CD4-positive, alpha-beta T cell treated with Interleukin-4 for 1 hour (primary cell): Measurements from ENCODE around the gene HOXC6.

Experiments used
- DNase-seq, 2 donors: peaks; one replicate each; pipeline ENCODE4 v3.0.0-alpha.2; 2020 to 2022

HOXC6 gene

DNA sequence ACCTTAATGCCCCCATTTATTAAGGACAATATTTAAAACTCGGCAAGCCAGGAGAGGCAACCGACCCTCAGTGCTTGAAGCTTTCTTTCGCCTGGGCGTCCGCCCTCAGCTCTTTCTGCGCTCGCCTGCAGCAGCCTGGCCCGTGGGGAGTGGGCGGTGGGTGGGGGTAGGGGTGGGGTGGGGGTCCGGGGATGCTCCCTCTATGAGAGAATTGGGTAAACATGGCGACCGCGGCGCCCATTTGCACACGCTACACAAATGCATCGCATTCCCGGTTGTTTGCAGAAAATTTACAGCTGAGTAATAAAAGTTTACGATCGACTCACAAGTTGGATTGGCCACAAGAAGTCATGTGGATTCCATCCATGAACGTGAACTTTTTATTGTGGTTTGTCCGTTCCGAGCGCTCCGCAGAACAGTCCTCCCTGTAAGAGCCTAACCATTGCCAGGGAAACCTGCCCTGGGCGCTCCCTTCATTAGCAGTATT, 11.7 kb upstream of the HOXC6 start:
- DNase-seq = no peak

DNA sequence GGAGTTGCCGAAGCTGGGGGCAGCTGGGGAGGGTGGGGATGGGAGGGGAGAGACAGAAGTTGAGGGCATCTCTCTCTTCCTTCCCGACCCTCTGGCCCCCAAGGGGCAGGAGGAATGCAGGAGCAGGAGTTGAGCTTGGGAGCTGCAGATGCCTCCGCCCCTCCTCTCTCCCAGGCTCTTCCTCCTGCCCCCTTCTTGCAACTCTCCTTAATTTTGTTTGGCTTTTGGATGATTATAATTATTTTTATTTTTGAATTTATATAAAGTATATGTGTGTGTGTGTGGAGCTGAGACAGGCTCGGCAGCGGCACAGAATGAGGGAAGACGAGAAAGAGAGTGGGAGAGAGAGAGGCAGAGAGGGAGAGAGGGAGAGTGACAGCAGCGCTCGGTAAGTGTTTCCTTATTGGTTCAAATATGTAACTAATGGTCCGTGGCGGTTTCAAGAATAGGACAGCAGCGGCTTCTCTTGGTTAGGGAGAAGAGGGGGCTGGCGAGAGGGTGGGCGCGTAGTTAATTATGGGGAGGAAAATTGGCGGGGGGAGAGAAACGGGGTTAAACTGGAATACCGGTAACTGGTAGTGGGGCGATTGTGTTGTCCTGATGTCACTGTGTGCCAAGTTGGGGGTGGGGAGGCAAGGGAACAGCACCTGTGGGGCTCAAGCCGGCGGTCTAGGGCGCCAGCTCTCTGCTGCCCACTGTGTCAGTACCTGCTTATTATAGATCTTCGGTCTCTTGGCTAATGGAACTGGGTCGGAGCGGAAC, 11.0 kb upstream of the HOXC6 start:
- DNase-seq = no peak

DNA sequence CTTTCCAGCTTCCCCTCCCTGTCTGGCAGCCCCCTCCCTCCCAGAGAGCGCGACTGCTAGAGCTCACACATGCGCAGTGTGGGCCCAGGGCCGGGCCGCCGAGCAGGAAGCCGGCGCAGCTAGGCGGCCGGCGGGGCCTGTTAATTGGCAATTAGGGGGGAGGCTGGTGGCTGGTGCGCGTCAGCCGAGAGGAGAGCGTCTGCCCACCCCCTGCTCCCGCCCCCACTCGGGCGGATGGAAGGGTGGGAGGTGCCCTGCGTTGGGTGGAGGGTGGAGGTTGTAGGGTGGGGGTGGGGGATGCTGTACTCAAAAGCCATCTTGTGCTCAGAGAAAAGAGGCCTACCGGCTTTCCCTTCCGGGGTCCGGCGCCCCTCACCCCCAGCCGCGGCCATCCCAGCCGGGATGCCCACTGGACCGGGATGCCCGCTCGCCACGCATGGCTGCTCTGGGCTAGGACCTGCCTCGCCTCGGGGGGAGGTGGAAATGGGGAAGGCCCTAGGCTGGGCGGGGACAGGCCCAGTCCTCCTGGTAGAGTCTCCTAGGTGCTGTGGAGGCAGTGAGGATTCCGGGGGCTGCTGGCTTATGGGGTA, 10.3 kb upstream of the HOXC6 start:
- DNase-seq = peak; percentile 83 to 86

DNA sequence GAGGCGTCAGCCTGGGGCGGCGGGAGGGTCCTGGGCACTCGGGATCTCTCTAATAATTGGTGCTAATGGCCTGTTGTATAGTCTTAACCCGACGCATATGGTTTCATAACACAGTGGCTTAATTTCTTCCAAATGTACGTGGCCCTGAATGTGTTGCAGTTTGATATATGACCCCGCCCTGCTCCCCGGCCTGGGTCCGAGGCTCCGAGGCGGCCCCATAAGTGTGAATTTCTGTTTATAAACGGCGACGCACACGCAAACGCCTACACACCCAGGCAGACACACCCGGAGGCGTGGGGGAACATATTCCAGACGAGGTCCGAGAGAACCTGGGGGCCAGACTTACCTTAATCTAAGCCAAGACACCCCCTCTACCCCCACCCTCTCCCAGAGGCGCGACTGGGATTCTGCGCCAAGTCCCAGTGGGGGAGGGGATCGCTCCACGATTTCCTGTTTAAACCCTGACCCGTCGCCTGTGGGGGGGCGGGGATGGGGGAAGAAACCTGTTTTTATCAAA, 9.7 kb upstream of the HOXC6 start:
- no peak for DNase-seq

DNA sequence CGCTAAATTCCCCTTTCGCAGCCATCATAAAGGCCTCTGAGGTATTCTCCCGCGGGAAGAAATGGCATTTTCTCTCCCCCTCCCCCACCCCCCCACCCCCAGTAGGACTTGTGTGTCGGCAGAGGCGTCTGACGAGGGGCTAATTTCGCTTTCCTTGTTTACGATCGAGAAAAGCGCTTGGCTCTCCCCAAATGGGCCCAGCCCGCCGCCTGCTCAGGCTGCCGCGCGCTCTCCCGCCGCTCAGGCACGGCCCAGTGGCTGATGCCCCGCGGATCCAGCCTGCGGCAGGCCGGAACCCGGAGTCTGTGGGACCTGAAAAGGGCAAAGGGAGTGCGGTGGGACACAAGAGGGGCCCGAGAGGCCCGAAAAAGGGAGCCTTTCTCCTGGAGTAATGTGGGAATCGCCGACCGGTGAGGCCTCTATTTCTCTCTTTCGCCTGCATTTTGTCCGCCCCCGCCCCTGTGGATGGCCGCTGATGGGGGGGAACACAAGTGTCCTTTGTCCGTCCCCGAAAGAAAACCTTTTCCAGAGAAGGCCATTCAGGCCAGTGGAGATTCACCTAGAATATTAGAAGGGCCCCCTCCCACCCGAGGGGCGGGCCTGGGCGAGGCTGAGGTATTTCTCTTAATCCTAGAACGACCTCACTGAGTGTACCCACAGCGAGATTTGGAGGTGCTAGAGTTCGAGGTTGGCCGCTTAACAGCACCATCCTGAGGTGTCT, 9.0 kb upstream of the HOXC6 start:
- DNase-seq = no peak

DNA sequence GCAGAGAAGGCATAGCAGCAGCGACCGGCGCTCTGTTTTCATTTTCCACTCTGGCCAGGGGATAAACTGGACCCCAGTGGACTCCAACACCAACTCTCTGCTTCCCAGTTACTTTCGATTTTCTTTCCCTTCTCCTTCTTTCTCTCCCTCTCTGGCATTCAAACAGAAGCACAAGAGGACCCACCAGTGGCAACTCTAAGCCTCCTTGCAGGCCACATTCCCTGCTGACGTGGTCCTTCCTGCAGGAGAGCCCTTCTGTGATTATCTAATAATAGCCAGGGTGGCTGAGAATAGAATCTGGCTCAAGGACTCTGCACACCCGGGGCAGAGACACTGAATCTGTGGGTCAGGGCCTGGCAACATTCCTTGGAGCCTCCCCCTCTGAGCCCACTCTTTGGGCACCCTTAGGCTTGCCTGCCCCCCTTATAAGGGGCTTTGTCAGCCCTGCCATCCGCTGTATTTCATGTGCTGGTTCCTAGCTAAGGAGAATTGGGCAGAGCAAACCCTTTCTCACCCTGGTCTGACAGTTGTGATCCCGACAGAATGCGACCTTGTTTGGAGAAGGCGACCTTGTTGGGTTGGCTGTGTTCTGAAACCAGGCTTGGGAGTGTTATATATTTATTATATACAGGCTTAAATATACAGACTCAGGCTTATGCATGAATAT, 8.2 kb upstream of the HOXC6 start:
- DNase-seq = no peak

DNA sequence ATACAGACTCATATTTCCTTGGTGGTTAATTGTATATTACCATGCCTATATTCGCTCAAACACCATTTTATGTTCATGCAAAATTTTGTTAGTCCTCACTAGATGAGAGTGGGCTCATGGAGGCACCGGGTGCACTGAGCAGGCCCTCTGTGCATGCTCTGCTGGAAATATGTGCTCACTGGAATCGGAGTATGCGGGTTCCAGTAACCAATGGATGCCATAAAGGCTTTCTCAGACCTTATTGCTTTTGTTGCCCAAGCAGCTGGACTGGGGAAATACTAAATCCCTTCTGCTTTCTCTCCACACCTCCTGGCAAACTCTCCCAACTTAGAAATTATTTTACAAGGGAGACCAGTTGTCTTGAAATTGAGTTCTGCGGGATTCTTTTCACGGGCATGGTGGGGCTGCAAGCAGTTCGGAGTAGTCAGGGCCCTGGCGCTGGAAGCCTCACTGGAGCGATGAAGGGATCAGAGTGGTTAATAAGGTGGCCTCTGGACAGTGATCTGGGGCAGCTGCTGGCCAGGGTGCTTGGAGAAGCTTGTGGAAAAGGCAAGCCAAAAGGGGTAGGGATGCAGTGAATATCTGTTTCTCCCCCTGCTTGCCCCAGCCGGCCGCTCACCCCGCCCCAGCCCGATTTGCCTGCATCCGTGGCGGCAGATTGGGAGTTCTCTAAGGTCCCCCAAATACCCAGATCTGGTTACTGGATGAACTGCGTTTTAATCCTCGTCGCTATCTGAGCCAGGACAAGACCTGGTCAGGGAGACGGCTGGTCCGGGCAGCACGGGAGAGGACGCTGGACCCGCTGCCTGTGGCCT, 7.4 kb upstream of the HOXC6 start:
- no peak for DNase-seq

DNA sequence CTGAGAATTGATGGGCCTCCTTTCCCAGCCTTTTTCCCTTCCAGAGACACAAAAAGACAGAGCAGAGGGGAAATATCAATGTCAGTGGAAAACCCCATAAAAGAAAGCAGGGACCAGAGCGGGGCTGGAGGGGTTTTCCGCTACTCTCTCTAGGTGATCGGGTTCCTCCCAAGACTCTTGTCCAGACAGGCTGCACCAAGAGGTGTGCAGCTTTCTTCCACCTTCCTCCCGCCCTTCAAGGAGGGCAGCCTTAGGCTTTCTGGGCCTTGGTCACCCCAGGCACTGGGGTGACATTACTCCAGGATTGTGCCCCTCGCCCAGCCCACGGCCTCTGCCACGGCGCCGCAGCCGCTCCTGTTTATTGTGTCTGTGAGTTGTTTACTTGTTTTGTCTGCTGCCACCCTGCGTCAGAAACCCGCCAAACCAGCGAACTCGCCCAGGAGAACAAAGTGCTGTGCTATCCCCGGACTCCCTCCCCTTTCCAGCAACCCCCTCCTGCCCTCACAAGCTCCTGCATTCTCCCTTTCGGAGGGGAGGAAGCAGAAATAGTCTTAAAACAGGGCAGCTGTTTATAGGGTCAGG, 6.7 kb upstream of the HOXC6 start:
- DNase-seq = no peak

DNA sequence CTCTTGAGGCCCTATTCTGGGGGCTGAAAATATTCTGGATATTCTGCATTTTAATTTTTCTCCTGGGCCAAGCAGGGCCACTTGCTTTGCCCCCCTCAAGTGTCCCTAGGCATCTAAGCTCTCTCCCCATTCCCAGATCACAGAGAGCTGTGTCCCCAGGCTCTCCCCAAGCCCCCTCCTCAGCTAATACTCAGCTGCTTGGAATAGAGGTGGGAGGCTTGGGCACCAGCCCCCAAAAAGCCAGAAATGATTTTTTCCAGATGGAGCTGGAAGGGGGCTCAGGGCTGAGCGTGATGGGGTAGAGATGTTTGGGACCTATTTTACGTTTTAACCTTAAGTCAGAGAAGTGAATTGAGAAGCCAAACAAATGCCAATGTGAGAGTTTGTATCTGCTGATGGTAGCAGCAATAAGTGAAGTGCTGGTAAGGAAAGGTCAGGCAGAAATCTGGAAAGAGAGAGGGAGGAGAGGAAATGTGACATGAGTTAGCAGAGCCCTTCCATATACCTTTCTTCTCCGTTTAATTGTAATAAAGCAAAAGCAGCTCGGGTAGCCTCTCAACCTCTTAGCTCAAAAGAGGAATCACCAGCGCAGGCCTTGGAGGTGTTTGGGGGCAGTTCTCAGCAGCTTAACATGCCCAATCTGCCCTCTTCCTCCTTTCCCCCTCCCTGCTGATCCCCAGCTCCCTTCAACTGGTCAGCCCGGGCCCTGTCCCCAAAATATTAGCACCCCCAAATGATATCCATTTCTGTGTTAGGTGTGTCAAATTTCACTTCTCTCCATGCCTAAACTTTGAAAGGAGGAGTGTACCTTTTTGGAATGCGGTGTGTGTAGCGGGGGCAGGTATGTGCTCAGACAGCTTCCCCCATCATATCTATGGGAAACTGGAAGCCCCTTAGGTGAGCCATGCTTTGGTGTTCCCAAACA, 5.0 kb upstream of the HOXC6 start:
- DNase-seq = no peak

DNA sequence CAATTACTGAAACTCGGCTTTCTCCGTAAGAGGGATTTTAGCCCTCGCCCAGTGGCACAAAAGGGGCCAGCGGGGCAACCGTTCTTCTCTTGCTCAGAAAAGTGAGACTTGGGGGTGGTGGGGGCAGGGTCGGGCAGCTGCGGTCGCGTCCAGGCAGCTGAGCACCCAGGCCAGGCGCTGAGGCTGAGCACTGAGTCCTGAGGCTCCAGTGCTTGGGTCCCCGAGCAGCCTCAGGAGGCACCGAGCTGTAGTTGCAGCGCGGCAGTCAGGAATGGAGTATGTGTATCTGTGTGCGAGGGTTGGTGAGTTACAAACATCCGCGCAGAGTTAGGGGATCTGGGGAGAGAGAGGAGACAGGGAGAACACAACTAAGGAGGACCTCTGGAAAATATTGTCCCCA, 4.1 kb upstream of the HOXC6 start:
- DNase-seq = no peak

DNA sequence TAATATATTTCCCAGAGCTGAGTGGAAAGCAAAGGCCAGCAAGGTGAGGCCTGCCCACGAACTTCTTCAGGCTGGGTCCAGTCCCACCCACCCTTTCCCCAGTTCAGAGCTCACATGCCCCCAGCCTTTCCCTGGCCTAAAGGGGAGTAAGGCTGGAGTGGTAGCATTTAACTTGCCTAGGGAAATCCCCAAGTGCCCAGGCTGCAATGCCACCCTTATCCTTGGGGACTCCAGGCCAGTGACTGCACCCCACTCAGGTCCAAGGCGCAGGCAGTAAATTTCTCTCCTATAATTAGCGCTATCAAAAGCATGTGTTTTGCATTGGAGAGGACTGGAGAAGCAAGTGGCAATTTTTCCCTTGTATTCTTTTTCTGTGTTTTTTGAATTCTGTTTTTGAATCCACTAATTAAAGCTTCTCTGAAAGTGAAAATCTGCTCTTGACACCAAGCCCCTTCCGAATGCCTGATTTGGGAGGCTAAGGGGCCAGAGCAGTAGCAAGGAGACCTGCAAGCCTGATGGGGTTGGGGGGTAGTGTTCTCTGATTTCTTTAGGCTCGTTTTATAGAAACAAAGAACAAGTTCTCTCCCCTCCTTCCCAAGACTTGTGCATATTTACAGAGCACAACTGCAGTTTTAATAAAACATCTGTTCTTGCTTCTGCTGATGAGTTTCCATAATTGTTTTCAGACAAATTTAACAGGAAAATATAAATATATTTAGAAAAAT, 3.5 kb upstream of the HOXC6 start:
- DNase-seq = no peak

DNA sequence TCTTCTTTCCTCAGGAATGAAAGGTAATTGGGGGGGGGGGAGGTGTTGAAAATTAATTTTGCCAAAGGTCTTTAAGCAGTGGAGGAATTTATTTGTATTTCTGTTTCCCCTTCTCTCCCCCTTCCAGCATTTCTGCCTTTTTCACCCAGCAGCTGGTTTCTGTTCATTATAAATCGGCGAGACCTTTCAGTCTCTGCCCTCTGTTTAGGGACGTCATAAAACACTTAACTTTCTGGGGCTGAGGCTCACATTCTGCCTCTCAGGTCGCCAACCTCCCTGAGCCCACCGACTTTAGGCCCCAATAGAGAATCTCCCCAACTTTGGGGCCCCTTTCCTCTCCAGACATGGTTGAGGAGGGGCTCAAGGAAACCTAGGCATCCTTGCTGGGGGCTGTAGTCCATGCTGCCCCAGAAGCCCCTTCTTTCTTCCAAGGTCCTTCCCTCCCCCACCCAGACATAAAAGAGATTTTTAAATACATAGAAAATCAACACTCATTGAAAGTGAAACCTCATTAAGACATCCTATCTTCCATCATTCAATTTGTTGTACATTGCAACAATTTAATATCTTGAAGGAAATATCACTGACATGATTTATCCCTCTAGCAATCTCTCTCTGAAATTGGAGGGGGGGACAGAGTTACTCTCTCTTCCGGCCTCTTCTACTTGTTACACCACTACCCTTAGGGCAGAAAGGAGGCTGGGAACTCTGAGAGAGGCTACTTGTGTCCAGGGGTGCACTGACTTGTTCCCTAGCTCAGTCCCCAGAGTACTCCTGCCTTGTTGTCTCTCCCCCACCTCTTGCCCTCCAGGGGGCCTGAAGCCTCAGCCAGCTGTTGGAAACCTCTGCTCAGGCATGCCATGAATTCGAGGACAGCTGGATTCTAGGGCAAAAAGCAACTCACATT, 2.5 kb upstream of the HOXC6 start:
- no peak for DNase-seq

DNA sequence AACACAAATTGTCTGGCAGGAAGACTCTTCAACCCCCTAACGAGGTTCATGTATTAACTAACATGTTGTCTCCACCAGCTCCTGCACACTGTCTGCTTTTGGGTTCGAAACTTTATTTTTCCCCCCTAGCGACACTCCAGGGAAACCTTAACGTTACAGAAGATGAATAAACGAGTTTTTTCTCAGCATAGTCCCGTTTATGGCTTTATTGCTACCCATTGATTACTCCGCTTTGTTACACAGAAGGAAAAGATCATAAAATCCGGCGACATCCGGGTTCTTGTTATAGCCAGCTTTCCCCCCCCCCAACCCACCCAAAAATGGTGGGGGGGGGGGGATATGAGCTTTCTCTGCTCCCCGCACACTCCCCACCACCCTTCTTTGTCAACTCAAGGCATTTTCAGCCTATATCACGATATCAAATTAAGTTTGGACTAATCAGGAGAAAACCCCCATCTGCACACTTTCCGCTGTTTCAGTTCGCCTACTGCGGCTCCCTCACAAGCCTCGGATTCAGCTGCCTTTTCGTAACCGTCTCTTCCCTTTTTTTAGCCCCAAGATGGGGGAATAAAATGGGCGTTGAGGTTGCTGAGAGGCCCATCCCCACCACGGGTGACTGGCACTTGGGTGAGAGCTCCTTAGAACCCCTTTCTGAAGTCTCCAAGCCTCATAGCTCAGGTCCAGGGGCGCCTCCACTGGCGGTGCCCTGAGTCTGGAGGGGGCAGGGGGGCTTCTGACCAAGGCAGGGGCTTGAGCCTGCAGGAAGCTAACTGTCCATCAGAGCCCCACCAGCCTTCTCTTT, 1.4 kb upstream of the HOXC6 start:
- DNase-seq = no peak

DNA sequence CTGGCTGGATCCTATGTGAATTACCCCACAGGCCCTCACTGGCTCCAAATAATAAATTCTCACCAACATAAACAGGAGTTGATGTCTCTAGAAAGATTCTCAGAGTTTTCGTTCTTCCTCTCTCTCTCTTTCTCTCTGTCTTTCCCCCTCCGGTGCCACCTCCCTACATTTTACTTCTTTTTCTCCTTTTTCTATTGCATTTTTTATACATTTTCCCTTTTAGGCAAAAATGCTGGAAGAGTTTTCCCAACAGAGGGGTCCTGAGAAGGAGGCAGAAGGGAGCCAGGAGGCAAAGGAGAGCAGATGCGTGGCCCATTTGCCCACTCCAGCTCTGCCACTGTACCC, 826 bp upstream of the HOXC6 start:
- DNase-seq = no peak

DNA sequence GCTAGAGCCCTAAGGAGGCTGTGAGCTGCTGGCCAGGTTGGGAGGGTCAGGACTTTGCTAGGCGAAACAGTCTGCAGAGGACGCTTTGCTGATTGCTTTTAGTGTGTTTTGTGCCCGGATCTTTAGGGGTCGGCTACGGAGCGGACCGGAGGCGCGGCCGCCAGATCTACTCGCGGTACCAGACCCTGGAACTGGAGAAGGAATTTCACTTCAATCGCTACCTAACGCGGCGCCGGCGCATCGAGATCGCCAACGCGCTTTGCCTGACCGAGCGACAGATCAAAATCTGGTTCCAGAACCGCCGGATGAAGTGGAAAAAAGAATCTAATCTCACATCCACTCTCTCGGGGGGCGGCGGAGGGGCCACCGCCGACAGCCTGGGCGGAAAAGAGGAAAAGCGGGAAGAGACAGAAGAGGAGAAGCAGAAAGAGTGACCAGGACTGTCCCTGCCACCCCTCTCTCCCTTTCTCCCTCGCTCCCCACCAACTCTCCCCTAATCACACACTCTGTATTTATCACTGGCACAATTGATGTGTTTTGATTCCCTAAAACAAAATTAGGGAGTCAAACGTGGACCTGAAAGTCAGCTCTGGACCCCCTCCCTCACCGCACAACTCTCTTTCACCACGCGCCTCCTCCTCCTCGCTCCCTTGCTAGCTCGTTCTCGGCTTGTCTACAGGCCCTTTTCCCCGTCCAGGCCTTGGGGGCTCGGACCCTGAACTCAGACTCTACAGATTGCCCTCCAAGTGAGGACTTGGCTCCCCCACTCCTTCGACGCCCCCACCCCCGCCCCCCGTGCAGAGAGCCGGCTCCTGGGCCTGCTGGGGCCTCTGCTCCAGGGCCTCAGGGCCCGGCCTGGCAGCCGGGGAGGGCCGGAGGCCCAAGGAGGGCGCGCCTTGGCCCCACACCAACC, 1.5 kb downstream of the HOXC6 start:
- DNase-seq = no peak

DNA sequence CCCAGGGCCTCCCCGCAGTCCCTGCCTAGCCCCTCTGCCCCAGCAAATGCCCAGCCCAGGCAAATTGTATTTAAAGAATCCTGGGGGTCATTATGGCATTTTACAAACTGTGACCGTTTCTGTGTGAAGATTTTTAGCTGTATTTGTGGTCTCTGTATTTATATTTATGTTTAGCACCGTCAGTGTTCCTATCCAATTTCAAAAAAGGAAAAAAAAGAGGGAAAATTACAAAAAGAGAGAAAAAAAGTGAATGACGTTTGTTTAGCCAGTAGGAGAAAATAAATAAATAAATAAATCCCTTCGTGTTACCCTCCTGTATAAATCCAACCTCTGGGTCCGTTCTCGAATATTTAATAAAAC, 2.2 kb downstream of the HOXC6 start:
- no peak for DNase-seq

DNA sequence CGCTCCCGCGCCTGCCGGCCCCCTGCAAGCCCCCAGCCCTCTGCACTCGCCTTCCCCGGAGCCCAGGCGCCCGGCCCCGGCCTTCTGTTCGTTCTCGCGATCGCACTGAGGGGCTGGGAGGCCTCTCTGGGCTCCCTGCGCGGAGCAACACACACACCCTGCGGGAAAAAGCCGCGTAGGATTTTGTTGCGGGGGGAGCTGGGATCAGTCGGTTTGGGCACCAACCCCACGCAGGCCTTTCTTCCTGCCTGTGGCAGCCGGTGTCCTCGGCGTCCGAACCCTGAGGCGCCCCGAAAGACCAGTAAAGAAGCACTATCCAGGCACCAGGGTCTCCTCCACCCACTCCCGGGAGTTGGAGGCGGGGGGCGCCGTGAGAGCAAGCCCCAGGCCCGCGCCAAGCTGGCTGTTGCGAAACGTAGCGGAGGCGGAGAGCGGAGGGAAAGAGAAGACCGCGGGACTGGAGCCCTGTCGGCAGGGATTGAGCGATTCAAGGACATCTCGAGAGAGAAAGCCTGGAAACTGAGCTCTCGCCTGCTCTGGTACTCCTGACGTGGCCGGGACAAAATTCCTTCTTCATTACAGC, 2.7 kb downstream of the HOXC6 start:
- DNase-seq = no peak
